VCaP (cell line): ENCODE data around the gene RPS6KA2.

ENCODE experiments used
- H3K27ac ChIP-seq: fragments of 450-650 bp; 2 replicates; pipeline ENCODE4 v1.5.1; 2017
- CTCF ChIP-seq: fragments of 450-650 bp; conservative IDR thresholded peaks from 2 replicates; pipeline ENCODE4 v1.5.1; 2017; ENCODE audit warnings: mild to moderate bottlenecking, moderate library complexity

RPS6KA2 gene

GRCh38 chr6:166623318-166623717 is 3.7 kb downstream of the RPS6KA2 start:
- TF ChIP-seq CTCF, result no peak
- H3K27ac ChIP-seq, result no peak overlapping the region

GRCh38 chr6:166621114-166621540 is 5.9 kb downstream of the RPS6KA2 start:
- H3K27ac ChIP-seq, result no peak overlapping the region
- TF ChIP-seq CTCF, result no peak

DNA sequence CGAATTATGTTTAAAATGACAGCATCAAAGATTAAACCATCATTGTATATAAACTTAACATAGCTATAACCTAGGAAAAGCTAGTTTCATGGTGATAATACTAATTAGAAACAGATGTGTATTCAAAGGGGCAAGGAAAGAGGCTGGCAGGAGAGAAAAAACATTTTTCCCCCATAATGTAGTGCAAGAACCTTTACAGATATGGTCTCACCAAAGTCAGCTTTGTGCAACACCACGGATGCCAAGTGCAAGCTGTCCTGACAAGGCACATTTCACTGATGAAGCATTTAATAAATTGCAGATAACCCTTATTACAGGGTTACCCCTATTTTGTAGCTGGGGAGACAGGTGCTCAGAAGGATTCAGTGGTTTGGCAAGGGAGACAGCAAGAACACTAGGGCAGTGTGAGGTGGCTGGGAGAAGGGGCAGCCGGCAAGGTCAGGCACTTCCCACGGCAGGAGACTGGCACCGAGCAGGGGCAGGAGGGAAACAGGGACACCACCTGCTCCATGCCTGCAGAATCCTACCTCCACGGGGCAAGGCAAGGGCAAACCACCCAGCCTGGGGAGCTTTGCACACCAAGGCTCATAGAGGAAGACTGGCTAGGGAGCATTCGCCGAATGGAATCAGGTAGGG is 6.5 kb downstream of the RPS6KA2 start:
- no peak for TF ChIP-seq CTCF

GRCh38 chr6:166619912-166620311 is 7.1 kb downstream of the RPS6KA2 start:
- TF ChIP-seq CTCF, result no peak
- H3K27ac ChIP-seq, result no peak overlapping the region

More for the DNA sequence above, 6.5 kb downstream of the RPS6KA2 start:
- H3K27ac ChIP-seq, result no peak overlapping the region

GRCh38 chr6:166618866-166619761 is 7.9 kb downstream of the RPS6KA2 start:
- no peak overlapping the region for H3K27ac ChIP-seq
- no peak for TF ChIP-seq CTCF

DNA sequence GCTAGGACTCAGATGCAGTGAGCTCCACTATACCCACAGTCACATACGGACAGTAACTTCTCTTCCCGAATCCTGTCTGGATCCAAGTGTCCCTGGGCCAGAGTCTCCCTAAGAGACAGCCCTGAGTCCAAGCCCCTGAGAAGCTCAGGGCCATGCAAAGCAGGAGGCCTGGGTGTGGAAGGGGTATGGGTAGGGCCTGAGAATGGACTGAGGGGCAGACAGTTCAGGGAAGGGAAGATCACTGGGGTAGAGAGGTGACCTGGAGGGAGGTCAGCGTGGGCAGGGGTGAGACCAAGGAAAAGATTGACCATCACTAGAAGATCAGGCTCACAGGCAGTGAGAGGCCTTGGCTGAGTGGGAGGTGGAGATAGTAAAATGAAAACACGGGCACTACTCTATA is 8.8 kb downstream of the RPS6KA2 start:
- H3K27ac ChIP-seq, result no peak overlapping the region
- TF ChIP-seq CTCF, result no peak

DNA sequence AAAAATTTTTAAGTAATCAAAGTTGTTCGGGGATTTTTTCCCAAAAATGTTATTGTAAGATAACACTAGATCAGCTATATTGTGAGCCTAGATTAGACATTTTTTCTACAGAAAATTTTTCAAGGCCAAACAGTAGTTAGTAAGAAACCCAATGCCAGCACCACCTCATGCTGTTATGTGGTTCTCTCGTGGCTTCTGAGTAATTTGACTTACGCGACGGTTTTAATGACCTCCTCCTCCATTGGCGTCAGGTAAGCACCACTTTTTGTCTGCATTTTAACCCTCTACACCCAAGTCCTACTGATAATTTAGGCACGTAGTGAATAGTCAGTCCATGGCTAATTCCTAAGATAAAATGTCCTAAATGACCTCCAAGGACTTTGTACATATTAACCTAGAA is 9.7 kb downstream of the RPS6KA2 start:
- H3K27ac ChIP-seq, result no peak overlapping the region
- no peak for TF ChIP-seq CTCF
